ENCODE data around the gene PKD1. TPM values are rescaled to one million over a fixed set of nuclear protein-coding genes. Genes with fewer than 3 reads are reported as not detected.
"Not testable (repeated sequence)": the region's sequence is repeated elsewhere in the genome, so short reads cannot be mapped to it uniquely, and the experiment has no call there.

The PKD1 gene
- total RNA-seq, 2 experiments from 2014 or later = 60.5 to 69.6 TPM

DNA sequence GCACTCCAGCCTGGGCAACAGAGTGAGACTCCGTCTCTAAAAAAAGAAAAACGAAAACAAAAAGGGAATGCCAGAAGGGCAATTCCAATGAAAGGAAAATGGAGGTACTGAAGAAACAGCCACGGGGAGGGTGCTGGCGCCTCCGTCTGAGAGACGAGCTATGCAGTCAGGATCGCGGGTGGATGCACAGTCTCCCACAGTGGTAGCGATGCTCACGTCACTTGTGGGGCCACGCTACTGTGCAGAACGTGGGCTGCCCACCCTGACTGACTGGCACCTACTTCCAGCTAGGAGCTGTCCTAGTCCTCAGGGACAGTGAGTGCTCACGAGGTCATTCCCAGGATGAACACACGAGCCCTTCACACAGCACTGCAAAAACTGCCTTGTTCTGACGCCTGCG, 34.1 kb downstream of the PKD1 start:
- H3K27ac Mint-ChIP-seq; H3K36me3 Mint-ChIP-seq (ENCODE audit: low read depth); POLR2A ChIA-PET: not testable (repeated sequence)

GRCh38 chr16:2097689-2098088, 38.0 kb downstream of the PKD1 start:
- H3K4me3 Mint-ChIP-seq; H3K27me3 Mint-ChIP-seq; H3K27ac Mint-ChIP-seq; DNase-seq; H3K9me3 Mint-ChIP-seq; H3K4me1 Mint-ChIP-seq; CTCF ChIA-PET; POLR2A ChIA-PET; H3K36me3 Mint-ChIP-seq (ENCODE audit: low read depth): not testable (repeated sequence)

More for the DNA sequence above, 34.1 kb downstream of the PKD1 start:
- H3K4me1 Mint-ChIP-seq, H3K9me3 Mint-ChIP-seq, H3K4me3 Mint-ChIP-seq, CTCF ChIA-PET, DNase-seq, H3K27me3 Mint-ChIP-seq: not testable (repeated sequence)

DNA sequence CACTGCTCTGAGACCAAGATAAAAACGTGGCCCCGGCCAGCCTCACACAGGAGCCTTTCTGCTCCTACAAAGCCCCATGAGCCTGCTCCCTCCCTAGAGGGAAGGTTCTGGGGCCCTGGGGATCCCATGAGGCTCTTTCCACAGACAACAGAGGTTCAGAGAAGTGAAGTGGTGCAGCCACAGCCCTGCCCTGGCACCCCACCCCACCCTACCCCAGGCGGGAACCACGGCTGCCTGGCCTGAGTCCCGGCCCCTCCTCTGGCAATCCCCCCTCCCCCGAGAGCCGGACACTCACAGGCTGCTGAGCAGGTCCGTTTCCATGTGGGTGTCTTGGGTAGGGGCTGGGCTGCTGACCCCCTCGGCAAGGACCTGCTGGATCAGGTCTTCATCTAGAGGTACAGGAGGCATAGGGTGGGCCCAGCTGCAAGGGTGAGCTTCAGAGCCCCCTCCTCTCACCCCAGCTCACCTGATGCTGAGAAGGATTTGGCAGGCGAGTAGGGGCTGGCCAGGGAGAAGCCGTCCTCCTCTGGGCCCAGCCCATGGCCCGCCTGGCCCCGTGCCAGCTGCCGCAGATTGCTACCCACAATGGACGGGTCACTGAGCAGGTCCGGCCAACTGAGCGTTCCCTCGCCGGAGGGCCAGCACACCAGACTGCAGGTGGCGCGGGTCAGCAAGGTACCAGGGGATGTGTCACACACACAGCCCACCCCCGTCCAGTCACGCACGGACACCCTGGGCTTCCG, 38.7 kb downstream of the PKD1 start:
- H3K36me3 Mint-ChIP-seq (ENCODE audit: low read depth) = peaks cover 4% of the 10 kb centered on the region
- CTCF ChIA-PET = no interaction called here
- no peak for DNase-seq
- H3K4me1 Mint-ChIP-seq = no peaks in the 10 kb centered on the region
- H3K27ac Mint-ChIP-seq = no peak overlapping the region
- H3K4me3 Mint-ChIP-seq = no peak overlapping the region
- no peaks in the 10 kb centered on the region for H3K9me3 Mint-ChIP-seq
- POLR2A ChIA-PET = no interaction called here
- H3K27me3 Mint-ChIP-seq = no peaks in the 10 kb centered on the region

DNA sequence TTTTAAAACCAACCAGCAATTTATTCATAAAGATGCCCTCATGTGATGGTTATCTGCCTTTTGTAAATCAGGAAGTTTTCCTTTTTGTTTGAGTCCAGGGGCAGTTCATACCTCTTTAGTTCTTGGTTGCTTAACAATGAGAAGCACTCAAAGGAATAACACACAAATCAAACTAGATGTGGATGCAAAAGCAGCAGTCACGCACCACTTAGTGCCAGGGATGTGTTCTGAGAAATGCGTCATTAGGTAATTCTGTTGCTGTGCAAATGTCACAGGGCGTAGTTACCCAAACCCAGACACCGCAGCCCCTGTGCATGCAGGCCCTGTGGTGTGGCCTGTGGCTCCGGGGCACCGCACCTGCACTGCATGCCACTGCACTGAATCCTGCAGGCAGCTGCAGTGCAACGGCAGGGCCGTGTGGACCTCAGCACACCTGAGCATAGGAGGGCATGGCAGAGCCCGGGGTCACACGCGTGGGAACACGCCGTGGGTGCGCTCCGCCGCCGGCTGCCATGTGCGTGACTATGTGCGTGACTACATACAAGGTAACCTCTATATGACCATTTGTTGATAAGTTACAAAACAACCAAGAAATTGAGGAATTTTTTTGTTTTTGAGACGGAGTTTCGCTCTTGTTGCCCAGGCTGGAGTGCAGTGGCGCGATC, 39.6 kb downstream of the PKD1 start:
- no peaks in the 10 kb centered on the region for H3K9me3 Mint-ChIP-seq
- H3K4me1 Mint-ChIP-seq = no peaks in the 10 kb centered on the region
- DNase-seq = no peak
- POLR2A ChIA-PET = no interaction called here
- H3K36me3 Mint-ChIP-seq (ENCODE audit: low read depth) = no peaks in the 10 kb centered on the region
- H3K27ac Mint-ChIP-seq = no peak overlapping the region
- H3K4me3 Mint-ChIP-seq = no peak overlapping the region
- CTCF ChIA-PET = no interaction called here
- no peaks in the 10 kb centered on the region for H3K27me3 Mint-ChIP-seq

GRCh38 chr16:2095315-2095853, 40.3 kb downstream of the PKD1 start:
- CTCF ChIA-PET = no interaction called here
- Mint-ChIP-seq H3K27me3 (no peaks in the 10 kb centered on the region), H3K9me3 (no peaks in the 10 kb centered on the region), H3K4me1 (no peaks in the 10 kb centered on the region), H3K27ac (no peak overlapping the region), H3K36me3 (ENCODE audit: low read depth) (no peaks in the 10 kb centered on the region), H3K4me3 (no peak overlapping the region)
- POLR2A ChIA-PET = no interaction called here
- no peak for DNase-seq

DNA sequence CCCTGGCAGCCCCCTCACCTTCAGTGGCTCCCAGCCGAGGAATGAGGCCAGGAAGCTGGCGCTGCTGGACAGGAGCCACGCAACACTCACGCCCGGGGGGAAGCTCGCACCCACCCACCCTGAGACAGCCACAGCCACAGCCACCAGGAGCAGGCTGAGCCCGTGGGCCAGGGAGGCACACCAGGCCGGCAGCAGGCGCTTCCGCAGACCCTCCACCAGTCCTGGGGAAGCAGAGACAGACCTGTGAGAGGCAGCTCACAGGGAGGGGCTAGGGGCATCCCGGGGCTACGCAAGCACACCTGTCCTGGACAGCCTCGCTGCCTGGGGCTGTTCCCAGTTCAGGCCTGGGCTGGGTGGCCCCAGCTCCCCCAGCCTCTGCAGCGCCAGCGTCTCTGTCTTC, 41.9 kb downstream of the PKD1 start:
- no peaks in the 10 kb centered on the region for H3K36me3 Mint-ChIP-seq (ENCODE audit: low read depth)
- no peak overlapping the region for H3K4me3 Mint-ChIP-seq
- no peaks in the 10 kb centered on the region for H3K9me3 Mint-ChIP-seq
- POLR2A ChIA-PET = no interaction called here
- no peak for DNase-seq
- no peaks in the 10 kb centered on the region for H3K27me3 Mint-ChIP-seq
- CTCF ChIA-PET = interaction anchor here (0.8 kb wide), 1 partner anchor 14 kb away, joined by 3 read pairs; no protein-coding TSS in a partner anchor
- H3K4me1 Mint-ChIP-seq = no peaks in the 10 kb centered on the region
- no peak overlapping the region for H3K27ac Mint-ChIP-seq

DNA sequence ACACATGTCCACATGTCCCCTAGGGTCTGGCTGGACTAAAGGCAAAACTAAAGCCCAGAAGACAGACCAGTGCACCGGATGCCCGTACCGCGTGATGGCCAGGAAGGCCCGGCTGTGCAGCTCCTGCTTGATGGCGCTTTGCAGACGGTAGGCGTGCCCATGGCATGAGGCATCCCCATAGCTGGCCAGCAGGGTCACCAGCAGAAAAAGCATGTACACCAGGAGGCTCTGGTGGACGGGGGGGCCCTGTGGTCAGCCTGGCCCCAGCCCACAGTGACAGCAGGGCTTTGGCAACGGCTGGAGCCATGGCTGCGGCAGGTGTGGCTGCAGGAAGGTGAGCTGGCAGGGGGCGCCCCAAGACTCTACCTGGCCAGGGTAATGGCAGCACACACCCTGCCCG, 42.8 kb downstream of the PKD1 start:
- Mint-ChIP-seq H3K27me3 (no peaks in the 10 kb centered on the region), H3K27ac (no peak overlapping the region), H3K4me3 (no peak overlapping the region), H3K36me3 (ENCODE audit: low read depth) (no peaks in the 10 kb centered on the region), H3K4me1 (no peaks in the 10 kb centered on the region), H3K9me3 (no peaks in the 10 kb centered on the region)
- ChIA-PET POLR2A (no interaction called here), CTCF (interaction anchor here (0.8 kb wide), 1 partner anchor 13 kb away, joined by 3 read pairs; no protein-coding TSS in a partner anchor)
- DNase-seq = no peak

DNA sequence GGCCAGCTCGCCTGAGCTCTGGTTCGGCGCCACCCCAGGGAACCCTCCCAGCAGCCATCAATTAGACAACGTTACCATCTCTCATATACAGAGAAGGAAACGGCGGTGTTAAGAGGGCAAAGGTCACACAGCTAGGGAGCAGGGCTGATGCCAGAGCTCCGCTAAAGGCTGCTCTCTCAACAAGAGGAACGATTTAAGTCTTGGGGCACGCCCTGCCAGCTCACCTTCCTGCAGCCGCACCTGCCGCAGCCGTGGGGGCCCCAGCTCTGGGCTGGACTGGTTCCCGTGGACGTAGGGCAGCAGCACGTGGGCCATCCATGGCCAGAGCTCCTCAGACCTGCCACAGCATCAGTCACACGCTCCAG, 43.5 kb downstream of the PKD1 start:
- POLR2A ChIA-PET = no interaction called here
- H3K36me3 Mint-ChIP-seq (ENCODE audit: low read depth) = peaks cover under 1% of the 10 kb centered on the region

GRCh38 chr16:2091547-2092255, 44.0 kb downstream of the PKD1 start:
- POLR2A ChIA-PET = no interaction called here
- Mint-ChIP-seq H3K9me3 (no peaks in the 10 kb centered on the region), H3K27ac (no peak overlapping the region), H3K4me3 (no peak overlapping the region), H3K27me3 (no peaks in the 10 kb centered on the region), H3K4me1 (no peaks in the 10 kb centered on the region), H3K36me3 (ENCODE audit: low read depth) (peaks cover 3% of the 10 kb centered on the region)
- CTCF ChIA-PET = interaction anchor here (1.4 kb wide), 1 partner anchor 49 kb away, joined by 3 read pairs; no protein-coding TSS in a partner anchor
- DNase-seq = no peak

More for the DNA sequence above, 43.5 kb downstream of the PKD1 start:
- H3K9me3 Mint-ChIP-seq = no peaks in the 10 kb centered on the region
- no peak overlapping the region for H3K27ac Mint-ChIP-seq
- DNase-seq = no peak
- no peaks in the 10 kb centered on the region for H3K4me1 Mint-ChIP-seq
- CTCF ChIA-PET = no interaction called here
- H3K4me3 Mint-ChIP-seq = no peak overlapping the region
- H3K27me3 Mint-ChIP-seq = no peaks in the 10 kb centered on the region

DNA sequence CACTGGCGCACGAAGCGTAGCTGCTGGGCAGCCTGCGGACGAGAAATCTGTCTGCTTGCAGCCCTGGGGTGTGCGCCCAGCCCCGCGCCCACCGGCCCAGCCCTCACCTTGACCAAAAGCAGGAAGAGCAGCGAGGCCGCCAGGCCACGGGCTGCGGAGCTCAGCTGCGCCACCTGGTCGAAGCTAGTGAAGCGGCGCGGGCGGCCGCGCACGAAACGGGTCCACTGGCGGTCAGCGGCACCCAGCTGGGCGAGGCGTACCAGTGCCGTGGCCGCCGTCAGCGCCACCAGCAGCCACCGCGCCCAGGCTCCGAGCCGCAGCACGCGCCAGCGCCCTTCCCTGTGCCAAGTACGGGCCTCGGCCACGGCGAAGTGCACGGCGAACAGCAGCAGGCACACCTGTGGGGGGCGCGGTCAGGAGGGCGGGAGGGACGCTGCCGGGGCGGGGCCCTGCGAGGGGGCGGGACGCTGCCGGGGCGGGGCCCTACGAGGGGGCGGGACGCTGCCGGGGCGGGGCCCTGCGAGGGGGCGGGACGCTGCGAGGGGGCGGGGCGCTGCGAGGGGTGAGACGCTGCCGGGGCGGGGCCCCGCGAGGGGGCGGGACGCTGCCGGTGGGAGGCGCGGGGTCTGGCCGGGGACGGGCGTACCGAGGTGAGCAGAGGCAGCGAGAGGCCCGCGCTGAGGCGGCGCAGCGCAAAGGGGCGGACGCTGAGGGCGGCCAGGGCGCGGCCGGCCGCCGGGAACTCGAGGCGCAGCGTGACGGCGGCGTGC, 44.7 kb downstream of the PKD1 start:
- Mint-ChIP-seq H3K4me1 (no peaks in the 10 kb centered on the region), H3K4me3 (no peak overlapping the region), H3K36me3 (ENCODE audit: low read depth) (peaks cover 3% of the 10 kb centered on the region), H3K27ac (no peak overlapping the region), H3K27me3 (no peaks in the 10 kb centered on the region), H3K9me3 (no peaks in the 10 kb centered on the region)
- POLR2A ChIA-PET = no interaction called here
- DNase-seq = no peak
- CTCF ChIA-PET = interaction anchor here (1.4 kb wide), 1 partner anchor 49 kb away, joined by 3 read pairs; no protein-coding TSS in a partner anchor

DNA sequence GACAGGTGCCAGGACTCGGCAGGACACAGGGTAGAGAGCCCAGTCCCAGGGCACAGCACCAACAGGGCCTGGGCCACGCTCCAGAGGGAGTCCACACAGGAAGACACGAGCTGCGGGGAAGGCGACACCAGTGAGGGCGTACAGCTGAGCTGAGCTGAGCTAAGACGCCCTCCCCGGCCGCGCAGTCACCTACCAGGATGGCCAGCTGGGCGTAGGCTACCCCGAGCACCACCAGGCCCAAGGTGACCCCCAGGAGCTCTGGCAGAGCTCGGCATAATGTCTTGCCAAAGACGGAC, 45.3 kb downstream of the PKD1 start:
- H3K27ac Mint-ChIP-seq = no peak overlapping the region
- ChIA-PET CTCF (interaction anchor here (1.4 kb wide), 1 partner anchor 50 kb away, joined by 3 read pairs; no protein-coding TSS in a partner anchor), POLR2A (no interaction called here)
- no peaks in the 10 kb centered on the region for H3K27me3 Mint-ChIP-seq
- DNase-seq = no peak
- no peaks in the 10 kb centered on the region for H3K4me1 Mint-ChIP-seq
- no peaks in the 10 kb centered on the region for H3K9me3 Mint-ChIP-seq
- H3K36me3 Mint-ChIP-seq (ENCODE audit: low read depth) = peaks cover 3% of the 10 kb centered on the region
- no peak overlapping the region for H3K4me3 Mint-ChIP-seq

DNA sequence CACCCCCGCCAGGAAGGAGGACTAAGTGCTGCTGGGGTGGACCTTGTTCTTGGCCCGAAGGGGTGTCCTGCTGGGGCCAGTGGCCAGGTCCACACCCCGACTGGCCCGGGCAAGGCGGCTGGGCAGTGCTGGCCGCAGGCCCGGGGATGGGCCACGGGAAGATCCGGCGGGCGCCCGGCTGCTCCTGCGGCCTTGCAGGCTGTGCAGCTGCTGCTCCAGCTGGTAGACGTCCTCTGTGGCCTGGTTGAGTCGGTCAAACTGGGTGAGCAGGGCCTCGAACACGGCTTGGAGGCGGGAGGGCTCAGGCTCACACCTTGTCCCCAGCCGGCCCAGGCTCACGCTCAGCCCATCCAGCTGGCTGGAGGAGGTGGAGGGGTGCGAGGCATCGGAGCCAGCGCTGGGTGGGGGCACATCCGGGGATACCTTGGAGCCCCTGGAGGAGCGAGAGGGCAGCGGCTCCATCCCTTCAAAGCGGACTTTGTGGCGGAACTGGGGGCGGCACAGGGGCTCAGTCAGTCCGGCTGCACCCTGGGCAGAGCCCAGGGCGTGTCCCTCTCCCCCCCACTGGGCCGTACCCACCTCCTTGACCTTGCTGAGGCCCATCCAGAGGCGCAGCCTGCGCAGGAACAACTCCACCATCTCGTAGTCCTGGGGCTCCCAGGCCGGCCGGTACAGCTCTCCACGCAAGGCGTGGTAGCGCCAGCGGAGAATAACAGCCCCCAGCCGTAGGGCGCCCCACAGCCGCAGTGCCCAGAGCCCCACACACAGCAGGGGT, 45.8 kb downstream of the PKD1 start:
- Mint-ChIP-seq H3K27ac (no peak overlapping the region), H3K36me3 (ENCODE audit: low read depth) (peaks cover 3% of the 10 kb centered on the region), H3K4me1 (no peaks in the 10 kb centered on the region), H3K9me3 (no peaks in the 10 kb centered on the region), H3K4me3 (no peak overlapping the region), H3K27me3 (no peaks in the 10 kb centered on the region)
- CTCF ChIA-PET = no interaction called here
- DNase-seq = no peak
- POLR2A ChIA-PET = no interaction called here
